HG03039 (cell line): ENCODE results near the gene FAM170B.

Source experiments
- ATAC-seq: cut with Tn5 transposase; IDR thresholded peaks from one replicate; pipeline ENCODE4 v1.9.1; 2021; ENCODE audit warnings: mild to moderate bottlenecking, moderate library complexity; ENCODE audit not compliant: unreplicated experiment

Gene FAM170B

GRCh38 chr10:49131507-49132361, 2.1 kb downstream of the FAM170B start:
- no peak for ATAC-seq

GRCh38 chr10:49129376-49129775, 4.4 kb downstream of the FAM170B start:
- no peak for ATAC-seq

GRCh38 chr10:49128854-49129253, 5.0 kb downstream of the FAM170B start:
- ATAC-seq = no peak

- ATAC-seq = no peak
These were observed 9.6 kb downstream of the FAM170B start for GRCh38 chr10:49123981-49124950.

- no peak for ATAC-seq
These were observed 12.9 kb downstream of the FAM170B start for GRCh38 chr10:49120911-49121310.

- ATAC-seq = no peak
These were observed 14.1 kb downstream of the FAM170B start for GRCh38 chr10:49119746-49120145.

GRCh38 chr10:49118430-49119074, 15.3 kb downstream of the FAM170B start:
- no peak for ATAC-seq

- no peak for ATAC-seq
These were observed 16.3 kb downstream of the FAM170B start for GRCh38 chr10:49117376-49118070.

GRCh38 chr10:49116509-49117375, 17.1 kb downstream of the FAM170B start:
- ATAC-seq = no peak

- no peak for ATAC-seq
These were observed 17.9 kb downstream of the FAM170B start for GRCh38 chr10:49115796-49116508.

GRCh38 chr10:49115015-49115795, 18.6 kb downstream of the FAM170B start, which contains the start of gene VSTM4:
VSTM4 (minus strand) TSS chr10:49115522; CDS start chr10:49115485, 37 bp downstream.
- no peak for ATAC-seq

- no peak for ATAC-seq
These were observed 19.2 kb downstream of the FAM170B start for GRCh38 chr10:49114718-49115014.

- ATAC-seq = no peak
These were observed 20.1 kb downstream of the FAM170B start for GRCh38 chr10:49113741-49114141.

GRCh38 chr10:49112851-49113250, 21.0 kb downstream of the FAM170B start:
- ATAC-seq = no peak

- ATAC-seq = no peak
These were observed 21.7 kb downstream of the FAM170B start for GRCh38 chr10:49112098-49112497.

- no peak for ATAC-seq
These were observed 22.5 kb downstream of the FAM170B start for GRCh38 chr10:49111320-49111698.

GRCh38 chr10:49110684-49111319, 23.0 kb downstream of the FAM170B start:
- ATAC-seq = no peak
